Cardiac muscle cell (in vitro differentiated cells and primary cell): Measurements from ENCODE around the gene TPRG1. TPM values are rescaled to one million over a fixed set of nuclear protein-coding genes. Genes with fewer than 3 reads are reported as not detected.

Source experiments
- DNase-seq, 2 donors: peaks; one replicate each; pipeline versions ENCODE4 v3.0.0 to v3.0.0-alpha.2; 2010 to 2017; ENCODE audit warnings: low read depth in 1 of 2, low spot score in 1 of 2
- H3K27ac ChIP-seq: fragments of 200-600 bp; sonication (generic); 2 replicates; pipeline ENCODE4 v1.5.1; 2016
- H3K27me3 ChIP-seq: fragments of 200-600 bp; sonication (generic); 2 replicates; pipeline ENCODE4 v1.6.0; 2016; ENCODE audit warnings: control low read depth
- H3K36me3 ChIP-seq: fragments of 200-600 bp; sonication (generic); 2 replicates; pipeline ENCODE4 v1.5.1; 2016; ENCODE audit warnings: control low read depth
- H3K4me1 ChIP-seq: fragments of 200-600 bp; sonication (generic); 2 replicates; pipeline ENCODE4 v1.8.1; 2017; ENCODE audit warnings: low read depth, mild to moderate bottlenecking, mixed run types
- H3K4me3 ChIP-seq: fragments of 200-600 bp; sonication (generic); 2 replicates; pipeline ENCODE4 v1.5.1; 2016; ENCODE audit warnings: mild to moderate bottlenecking
- H3K9me3 ChIP-seq: fragments of 200-600 bp; sonication (generic); 2 replicates; pipeline ENCODE4 v1.5.1; 2017; ENCODE audit warnings: low read depth, mild to moderate bottlenecking, control low read depth
- polyA plus RNA-seq: library from polyadenylated mRNA; unstranded; fragments of >200 nt; fragmentation: Nextera tagmentation; extraction: Ambion mirVana; gene quantifications from 2 replicates; pipeline ENCODE4 v1.2.1, GENCODE V29; 2016
- total RNA-seq: library from RNA; depleted of rRNA; stranded (reverse); fragments of >200 nt; gene quantifications from 2 replicates; pipeline ENCODE4 v1.2.3, GENCODE V29; 2016
- TF ChIP-seq, protein P1 (sequence below): IDR thresholded peaks from 2 replicates; pipeline ENCODE4 v1.5.1; 2012; ENCODE audit warnings: low read depth, mild to moderate bottlenecking, low read length

The TPRG1 gene
- total and polyA plus RNA-seq, 2 experiments from 2014 or later, result 0.09 to 0.48 TPM

DNA sequence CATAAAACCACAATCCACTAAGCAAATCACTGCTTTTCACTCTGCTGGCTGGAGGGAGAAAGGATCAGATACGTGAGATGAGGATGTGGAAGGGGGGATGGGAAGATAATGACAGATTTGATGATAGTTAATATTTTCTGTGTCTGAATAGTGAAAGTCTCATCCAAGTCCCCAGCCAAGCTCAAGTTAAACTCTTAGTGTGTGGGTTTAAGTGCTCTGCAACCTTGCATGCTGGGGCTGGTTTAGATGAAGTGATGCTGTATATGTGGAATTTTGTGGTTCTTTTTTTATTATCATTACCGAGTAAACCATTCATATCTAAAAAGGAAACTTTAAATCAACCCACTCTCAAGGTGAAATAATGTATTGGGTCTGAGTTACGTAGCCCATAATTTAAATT lies 111.0 kb downstream of the TPRG1 start:
- Histone ChIP-seq H3K4me1 (no peaks in the 10 kb centered on the region), H3K36me3 (no peaks in the 10 kb centered on the region), H3K27me3 (no peaks in the 10 kb centered on the region), H3K9me3 (no peaks in the 10 kb centered on the region), H3K4me3 (no peak overlapping the region), H3K27ac (no peak overlapping the region)
- no peak for DNase-seq
- TF ChIP-seq, protein P1, sequence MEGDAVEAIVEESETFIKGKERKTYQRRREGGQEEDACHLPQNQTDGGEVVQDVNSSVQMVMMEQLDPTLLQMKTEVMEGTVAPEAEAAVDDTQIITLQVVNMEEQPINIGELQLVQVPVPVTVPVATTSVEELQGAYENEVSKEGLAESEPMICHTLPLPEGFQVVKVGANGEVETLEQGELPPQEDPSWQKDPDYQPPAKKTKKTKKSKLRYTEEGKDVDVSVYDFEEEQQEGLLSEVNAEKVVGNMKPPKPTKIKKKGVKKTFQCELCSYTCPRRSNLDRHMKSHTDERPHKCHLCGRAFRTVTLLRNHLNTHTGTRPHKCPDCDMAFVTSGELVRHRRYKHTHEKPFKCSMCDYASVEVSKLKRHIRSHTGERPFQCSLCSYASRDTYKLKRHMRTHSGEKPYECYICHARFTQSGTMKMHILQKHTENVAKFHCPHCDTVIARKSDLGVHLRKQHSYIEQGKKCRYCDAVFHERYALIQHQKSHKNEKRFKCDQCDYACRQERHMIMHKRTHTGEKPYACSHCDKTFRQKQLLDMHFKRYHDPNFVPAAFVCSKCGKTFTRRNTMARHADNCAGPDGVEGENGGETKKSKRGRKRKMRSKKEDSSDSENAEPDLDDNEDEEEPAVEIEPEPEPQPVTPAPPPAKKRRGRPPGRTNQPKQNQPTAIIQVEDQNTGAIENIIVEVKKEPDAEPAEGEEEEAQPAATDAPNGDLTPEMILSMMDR, result no peak

GRCh38 chr3:189286188-189286587 lies 114.4 kb downstream of the TPRG1 start:
- no peaks in the 10 kb centered on the region for H3K36me3 ChIP-seq
- TF ChIP-seq, protein P1, result no peak
- H3K4me3 ChIP-seq, result no peak overlapping the region
- H3K27ac ChIP-seq, result no peak overlapping the region
- no peak for DNase-seq
- H3K4me1 ChIP-seq, result no peaks in the 10 kb centered on the region
- H3K27me3 ChIP-seq, result no peaks in the 10 kb centered on the region
- H3K9me3 ChIP-seq, result no peaks in the 10 kb centered on the region

- TF ChIP-seq, protein P1, result no peak
- H3K4me1 ChIP-seq, result no peaks in the 10 kb centered on the region
- no peaks in the 10 kb centered on the region for H3K27me3 ChIP-seq
- no peak overlapping the region for H3K27ac ChIP-seq
- no peaks in the 10 kb centered on the region for H3K9me3 ChIP-seq
- H3K36me3 ChIP-seq, result no peaks in the 10 kb centered on the region
- DNase-seq, result no peak
- H3K4me3 ChIP-seq, result no peak overlapping the region
Measured at GRCh38 chr3:189286916-189287315, 115.1 kb downstream of the TPRG1 start.

- no peaks in the 10 kb centered on the region for H3K36me3 ChIP-seq
Measured at GRCh38 chr3:189288348-189289235, 116.8 kb downstream of the TPRG1 start.

GRCh38 chr3:189289251-189289650 lies 117.5 kb downstream of the TPRG1 start:
- H3K27me3 ChIP-seq, result no peaks in the 10 kb centered on the region
- H3K9me3 ChIP-seq, result no peaks in the 10 kb centered on the region
- H3K36me3 ChIP-seq, result no peaks in the 10 kb centered on the region
- H3K4me3 ChIP-seq, result no peak overlapping the region
- TF ChIP-seq, protein P1, result no peak
- no peak for DNase-seq
- no peaks in the 10 kb centered on the region for H3K4me1 ChIP-seq
- H3K27ac ChIP-seq, result no peak overlapping the region

More at GRCh38 chr3:189288348-189289235, 116.8 kb downstream of the TPRG1 start:
- Histone ChIP-seq H3K4me3 (no peak overlapping the region), H3K9me3 (no peaks in the 10 kb centered on the region), H3K4me1 (no peaks in the 10 kb centered on the region), H3K27me3 (no peaks in the 10 kb centered on the region), H3K27ac (no peak overlapping the region)
- DNase-seq, result no peak
- TF ChIP-seq, protein P1, result no peak
